Breast epithelium (tissue), 3 donors: ENCODE results near the gene APPL2.

Experiments
- POLR2A ChIP-seq: fragments of 450-650 bp; IDR thresholded peaks from one replicate; pipeline ENCODE4 v1.6.1; 2016; ENCODE audit warnings: antibody characterized with exemption, mild to moderate bottlenecking, moderate library complexity
- POLR2AphosphoS5 ChIP-seq, 3 donors: sonication (generic); formaldehyde crosslinking; IDR thresholded peaks; one replicate each; pipeline ENCODE4 v1.6.1; 2017; ENCODE audit warnings: antibody characterized with exemption in 3 of 3
- TF ChIP-seq, protein P1 (sequence below), 3 donors: fragments of 450-650 bp; IDR thresholded peaks; one replicate each; pipeline ENCODE4 v1.5.1; 2016 to 2017; ENCODE audit warnings: antibody characterized with exemption in 3 of 3, mild to moderate bottlenecking in 3 of 3, moderate library complexity in 3 of 3

DNA sequence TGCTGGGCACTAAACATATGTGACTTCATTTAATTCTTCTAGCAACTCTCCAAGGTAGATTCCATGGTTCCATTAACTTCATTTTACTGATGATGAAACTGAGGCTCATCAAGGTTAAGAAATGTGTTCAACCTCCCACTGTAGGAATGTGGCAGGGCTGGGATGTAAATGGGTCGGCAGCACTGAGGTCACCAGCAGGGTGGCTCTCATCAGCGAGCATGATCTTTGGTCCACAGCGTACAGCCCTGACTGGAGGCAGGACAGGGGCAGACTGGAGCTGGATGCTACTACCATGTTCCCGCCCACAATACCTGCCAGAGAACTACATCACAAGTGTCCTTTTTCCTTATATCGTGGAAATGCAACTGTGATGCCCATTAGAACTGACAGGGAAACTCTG is 4.6 kb downstream of the APPL2 start:
- TF ChIP-seq, protein P1, sequence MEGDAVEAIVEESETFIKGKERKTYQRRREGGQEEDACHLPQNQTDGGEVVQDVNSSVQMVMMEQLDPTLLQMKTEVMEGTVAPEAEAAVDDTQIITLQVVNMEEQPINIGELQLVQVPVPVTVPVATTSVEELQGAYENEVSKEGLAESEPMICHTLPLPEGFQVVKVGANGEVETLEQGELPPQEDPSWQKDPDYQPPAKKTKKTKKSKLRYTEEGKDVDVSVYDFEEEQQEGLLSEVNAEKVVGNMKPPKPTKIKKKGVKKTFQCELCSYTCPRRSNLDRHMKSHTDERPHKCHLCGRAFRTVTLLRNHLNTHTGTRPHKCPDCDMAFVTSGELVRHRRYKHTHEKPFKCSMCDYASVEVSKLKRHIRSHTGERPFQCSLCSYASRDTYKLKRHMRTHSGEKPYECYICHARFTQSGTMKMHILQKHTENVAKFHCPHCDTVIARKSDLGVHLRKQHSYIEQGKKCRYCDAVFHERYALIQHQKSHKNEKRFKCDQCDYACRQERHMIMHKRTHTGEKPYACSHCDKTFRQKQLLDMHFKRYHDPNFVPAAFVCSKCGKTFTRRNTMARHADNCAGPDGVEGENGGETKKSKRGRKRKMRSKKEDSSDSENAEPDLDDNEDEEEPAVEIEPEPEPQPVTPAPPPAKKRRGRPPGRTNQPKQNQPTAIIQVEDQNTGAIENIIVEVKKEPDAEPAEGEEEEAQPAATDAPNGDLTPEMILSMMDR (IDR thresholded peaks at IDR 0.05), result no peak
- TF ChIP-seq POLR2A, result no peak
- no peak for TF ChIP-seq POLR2AphosphoS5 (IDR thresholded peaks at IDR 0.05)
